ENCODE measurements around the gene HECTD1. TPM values are rescaled to one million over a fixed set of nuclear protein-coding genes. Genes with fewer than 3 reads are reported as not detected.
"Not testable (repeated sequence)": the region's sequence is repeated elsewhere in the genome, so short reads cannot be mapped to it uniquely, and the experiment has no call there.

HECTD1 gene
- total RNA-seq, 1 donor: 246 TPM

GRCh38 chr14:31190219-31190603 is 17.4 kb downstream of the HECTD1 start:
- Histone ChIP-seq H2AFZ (ENCODE audit: low read length) (no peak overlapping the region), H3K27me3 (ENCODE audit: insufficient read depth, low read length) (no peaks in the 10 kb centered on the region), H3K79me2 (ENCODE audit: insufficient read depth, low read length) (peaks cover 90% of the 10 kb centered on the region), H3K27ac (ENCODE audit: low read depth, low read length) (no peak overlapping the region), H3K4me3 (ENCODE audit: insufficient read depth, low read length) (no peak overlapping the region), H3K36me3 (ENCODE audit: insufficient read depth, low read length) (peaks cover 10% of the 10 kb centered on the region), H3K9me3 (ENCODE audit: low read depth, low read length) (no peaks in the 10 kb centered on the region), H3K4me2 (ENCODE audit: insufficient read depth, low read length) (no peak overlapping the region), H4K20me1 (ENCODE audit: insufficient read depth, low read length) (peaks cover 23% of the 10 kb centered on the region), H3K4me1 (ENCODE audit: insufficient read depth, low read length) (peaks cover 14% of the 10 kb centered on the region)
- no peak for TF ChIP-seq CTCF (IDR thresholded peaks at IDR 0.05; ENCODE audit: extremely low read depth, low read depth, low read length)
- no peak for DNase-seq (ENCODE audit: insufficient read length, low spot score, missing footprints)

DNA sequence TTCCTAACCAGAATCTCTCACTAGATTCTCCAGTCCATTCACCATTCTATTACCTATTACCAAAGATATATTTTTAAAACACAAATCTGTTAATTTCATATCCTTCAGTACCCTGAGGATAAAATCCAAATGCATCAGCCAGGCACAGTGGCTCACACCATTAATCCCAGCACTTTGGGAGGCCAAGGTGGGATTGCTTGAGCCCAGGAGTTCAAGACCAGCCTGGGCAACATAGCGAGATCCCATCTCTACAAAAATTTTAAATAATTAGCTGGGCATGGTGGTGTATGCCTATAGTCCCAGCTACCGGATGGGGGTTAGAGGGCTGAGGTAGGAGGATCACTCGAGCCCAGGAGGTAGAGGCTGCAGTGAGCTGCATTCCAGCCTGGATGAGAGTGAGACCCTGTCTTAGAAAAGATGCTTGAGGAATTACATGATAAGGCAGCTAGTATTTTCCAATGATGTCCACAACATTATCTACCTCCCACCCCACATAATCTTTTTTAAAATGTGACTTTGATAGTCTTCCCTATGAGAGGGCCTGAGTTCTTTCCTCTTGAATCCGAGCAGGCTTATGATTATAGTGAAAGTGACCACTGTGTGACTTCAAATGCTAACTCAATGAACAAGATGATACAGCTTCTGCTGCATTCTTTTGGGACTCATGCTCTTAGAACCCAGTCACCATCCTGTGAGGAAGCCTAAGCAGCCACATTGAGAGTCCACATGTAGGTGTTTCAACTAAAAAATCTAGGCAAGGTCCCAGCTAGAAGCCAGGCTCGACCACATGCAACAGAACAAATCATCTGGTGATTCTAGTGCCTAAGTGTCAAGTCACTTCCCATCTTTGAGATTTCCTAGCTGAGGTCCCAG is 18.0 kb downstream of the HECTD1 start:
- Histone ChIP-seq H3K36me3 (ENCODE audit: insufficient read depth, low read length) (peaks cover 14% of the 10 kb centered on the region), H3K27me3 (ENCODE audit: insufficient read depth, low read length) (no peaks in the 10 kb centered on the region), H3K27ac (ENCODE audit: low read depth, low read length) (no peak overlapping the region), H3K79me2 (ENCODE audit: insufficient read depth, low read length) (peaks cover 96% of the 10 kb centered on the region), H2AFZ (ENCODE audit: low read length) (no peak overlapping the region), H3K4me3 (ENCODE audit: insufficient read depth, low read length) (no peak overlapping the region), H4K20me1 (ENCODE audit: insufficient read depth, low read length) (peaks cover 18% of the 10 kb centered on the region), H3K4me2 (ENCODE audit: insufficient read depth, low read length) (no peak overlapping the region), H3K9me3 (ENCODE audit: low read depth, low read length) (no peaks in the 10 kb centered on the region), H3K4me1 (ENCODE audit: insufficient read depth, low read length) (peaks cover 8% of the 10 kb centered on the region)
- TF ChIP-seq CTCF (IDR thresholded peaks at IDR 0.05; ENCODE audit: extremely low read depth, low read depth, low read length): no peak
- DNase-seq (ENCODE audit: insufficient read length, low spot score, missing footprints): no peak

- Histone ChIP-seq H4K20me1 (ENCODE audit: insufficient read depth, low read length) (peaks cover 16% of the 10 kb centered on the region), H2AFZ (ENCODE audit: low read length) (no peak overlapping the region), H3K9me3 (ENCODE audit: low read depth, low read length) (no peaks in the 10 kb centered on the region), H3K4me3 (ENCODE audit: insufficient read depth, low read length) (no peak overlapping the region), H3K36me3 (ENCODE audit: insufficient read depth, low read length) (peaks cover 15% of the 10 kb centered on the region), H3K27me3 (ENCODE audit: insufficient read depth, low read length) (no peaks in the 10 kb centered on the region), H3K27ac (ENCODE audit: low read depth, low read length) (no peak overlapping the region), H3K4me2 (ENCODE audit: insufficient read depth, low read length) (no peak overlapping the region), H3K79me2 (ENCODE audit: insufficient read depth, low read length) (peaks cover 98% of the 10 kb centered on the region), H3K4me1 (ENCODE audit: insufficient read depth, low read length) (no peaks in the 10 kb centered on the region)
- DNase-seq (ENCODE audit: insufficient read length, low spot score, missing footprints): no peak
- no peak for TF ChIP-seq CTCF (IDR thresholded peaks at IDR 0.05; ENCODE audit: extremely low read depth, low read depth, low read length)
These were observed 18.8 kb downstream of the HECTD1 start for GRCh38 chr14:31188744-31189143.

DNA sequence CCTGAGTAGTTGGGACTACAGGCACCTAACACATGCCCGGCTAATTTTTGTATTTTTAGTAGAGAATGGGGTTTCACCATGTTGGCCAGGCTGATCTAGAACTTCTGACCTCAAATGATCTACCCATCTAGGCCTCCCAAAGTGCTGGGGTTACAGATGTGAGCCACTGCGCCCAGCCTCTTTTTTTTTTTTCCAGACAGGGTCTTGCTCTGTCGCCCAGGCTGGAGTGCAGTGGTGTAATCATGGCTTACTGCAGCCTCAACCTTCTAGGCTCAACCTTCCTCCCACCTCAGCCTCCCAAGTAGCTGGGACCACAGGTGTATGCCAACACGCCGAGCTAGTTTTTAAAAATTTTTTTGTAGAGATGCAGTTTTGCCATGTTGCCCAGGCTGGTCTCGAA is 25.6 kb downstream of the HECTD1 start:
- H3K4me3 ChIP-seq (ENCODE audit: insufficient read depth, low read length); H2AFZ ChIP-seq (ENCODE audit: low read length); H3K4me1 ChIP-seq (ENCODE audit: insufficient read depth, low read length); H3K27ac ChIP-seq (ENCODE audit: low read depth, low read length); H3K9me3 ChIP-seq (ENCODE audit: low read depth, low read length); H3K4me2 ChIP-seq (ENCODE audit: insufficient read depth, low read length); H3K27me3 ChIP-seq (ENCODE audit: insufficient read depth, low read length); DNase-seq (ENCODE audit: insufficient read length, low spot score, missing footprints): not testable (repeated sequence)
- peaks cover 17% of the 10 kb centered on the region for H3K36me3 ChIP-seq (ENCODE audit: insufficient read depth, low read length)
- peaks cover 15% of the 10 kb centered on the region for H4K20me1 ChIP-seq (ENCODE audit: insufficient read depth, low read length)
- H3K79me2 ChIP-seq (ENCODE audit: insufficient read depth, low read length): peaks cover 88% of the 10 kb centered on the region

All from osteoblast (primary cell).